HEK293T (cell line): ENCODE measurements around the gene SEL1L3.

ENCODE experiments used
- ARNT ChIP-seq: fragments of 450-650 bp; IDR thresholded peaks from 2 replicates; pipeline ENCODE4 v1.6.1; 2017; ENCODE audit warnings: mild to moderate bottlenecking
- BHLHE40 ChIP-seq: fragments of 450-650 bp; IDR thresholded peaks from 2 replicates; pipeline ENCODE4 v1.6.1; 2016; ENCODE audit warnings: mild to moderate bottlenecking, moderate library complexity, borderline replicate concordance
- ELF4 ChIP-seq: fragments of 450-650 bp; IDR thresholded peaks from 2 replicates; pipeline ENCODE4 v1.6.1; 2017; ENCODE audit warnings: antibody characterized with exemption
- FOXK2 ChIP-seq: fragments of 450-650 bp; IDR thresholded peaks from 2 replicates; pipeline ENCODE4 v1.6.1; 2016; ENCODE audit warnings: mild to moderate bottlenecking
- HDGF ChIP-seq: fragments of 450-650 bp; IDR thresholded peaks from 2 replicates; pipeline ENCODE4 v1.6.1; 2017; ENCODE audit warnings: antibody characterized with exemption, borderline replicate concordance
- L3MBTL2 ChIP-seq: fragments of 450-650 bp; conservative IDR thresholded peaks from 2 replicates; pipeline ENCODE4 v1.6.1; 2016; ENCODE audit warnings: mild to moderate bottlenecking
- NFRKB ChIP-seq: fragments of 450-650 bp; IDR thresholded peaks from 2 replicates; pipeline ENCODE4 v1.6.1; 2016; ENCODE audit warnings: mild to moderate bottlenecking, moderate library complexity
- SP1 ChIP-seq: fragments of 450-650 bp; IDR thresholded peaks from 2 replicates; pipeline ENCODE4 v1.6.1; 2017
- SUZ12 ChIP-seq: fragments of 450-650 bp; IDR thresholded peaks from 2 replicates; pipeline ENCODE4 v1.6.1; 2016; ENCODE audit warnings: mild to moderate bottlenecking
- ZNF384 ChIP-seq: fragments of 450-650 bp; IDR thresholded peaks from 2 replicates; pipeline ENCODE4 v1.6.1; 2016

DNA sequence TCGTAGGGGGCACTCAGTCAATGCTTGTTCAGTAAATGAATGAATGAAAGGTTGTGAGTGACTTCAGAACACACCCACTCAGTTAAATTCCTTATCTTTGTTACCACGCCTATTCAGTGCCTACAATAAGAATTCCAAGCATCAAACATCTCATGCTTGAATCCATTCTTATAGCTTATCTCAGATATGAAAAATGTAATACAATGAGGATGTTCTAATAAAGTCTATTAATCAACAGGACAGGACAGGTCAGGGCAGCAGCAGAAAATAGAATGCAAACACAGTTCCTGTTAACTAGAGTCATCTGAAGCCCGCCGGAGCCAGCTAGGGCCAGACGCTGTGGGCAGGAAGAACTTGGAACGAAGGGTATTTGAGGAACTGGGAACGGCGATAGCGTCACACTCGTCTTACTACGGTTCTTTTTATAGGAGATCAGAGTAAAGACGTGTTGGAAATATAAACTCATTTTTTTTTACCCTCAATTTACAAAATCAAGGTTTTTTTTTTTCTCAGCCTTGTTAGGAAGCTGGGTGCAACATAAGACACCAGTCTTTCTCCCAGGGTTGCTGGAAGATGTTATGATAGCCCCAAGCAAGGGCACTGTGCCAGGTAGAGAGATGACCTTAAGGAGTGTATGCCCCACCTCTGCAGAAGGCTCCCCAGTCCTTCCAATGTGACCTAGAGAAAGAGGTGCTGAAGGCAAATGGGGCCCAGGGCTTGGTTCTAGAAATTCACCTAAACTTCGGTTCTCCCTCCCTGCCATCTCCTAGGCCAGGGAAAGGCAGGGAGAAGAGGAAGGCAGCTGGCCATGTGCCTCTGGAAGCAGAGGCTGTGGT is 48.3 kb downstream of the SEL1L3 start:
- TF ChIP-seq SP1 = no peak
- TF ChIP-seq FOXK2 = no peak
- TF ChIP-seq ARNT = no peak
- no peak for TF ChIP-seq ZNF384
- no peak for TF ChIP-seq L3MBTL2
- no peak for TF ChIP-seq NFRKB
- TF ChIP-seq ELF4 = no peak
- TF ChIP-seq HDGF = no peak
- no peak for TF ChIP-seq BHLHE40
- no peak for TF ChIP-seq SUZ12
